Loucy (cell line): ENCODE data around the gene BMERB1.

Experiments used
- CTCF ChIP-seq: fragments of 200-600 bp; sonication (generic); conservative IDR thresholded peaks from 2 replicates; pipeline ENCODE4 v1.5.1; 2014; ENCODE audit warnings: mild to moderate bottlenecking, antibody characterized with exemption, low read length
- EZH2phosphoT487 ChIP-seq: fragments of 200-600 bp; IDR thresholded peaks from 2 replicates; pipeline ENCODE4 v1.6.1; 2018; ENCODE audit warnings: antibody characterized with exemption, mild to moderate bottlenecking, moderate library complexity, borderline replicate concordance

GRCh38 chr16:15492091-15492740 lies 57.8 kb downstream of the BMERB1 start:
- TF ChIP-seq CTCF (no peak), EZH2phosphoT487 (no peak)
